MM.1S (cell line): Measurements from ENCODE around the gene PTPRC.

Experiments used
- DNase-seq: peaks from one replicate; pipeline ENCODE4 v3.0.0-alpha.2; 2015
- H2AFZ ChIP-seq: fragments of 300-600 bp; sonication (generic); 2 replicates; pipeline ENCODE4 v1.6.0; 2016; ENCODE audit warnings: antibody characterized with exemption, low read length
- H3F3A ChIP-seq: fragments of 300-600 bp; sonication (generic); 2 replicates; pipeline ENCODE4 v1.6.1; 2016; ENCODE audit warnings: mild to moderate bottlenecking, antibody characterized with exemption, low read length, moderate library complexity, mixed read lengths; ENCODE audit not compliant: insufficient read depth
- H3K27ac ChIP-seq: fragments of 300-600 bp; sonication (generic); 2 replicates; pipeline ENCODE4 v1.5.1; 2016; ENCODE audit warnings: mild to moderate bottlenecking, low read length
- H3K27me3 ChIP-seq: fragments of 300-600 bp; sonication (generic); replicated peaks from 2 replicates; pipeline ENCODE4 v1.6.0; 2016; ENCODE audit warnings: low read length; ENCODE audit not compliant: insufficient read depth
- H3K36me3 ChIP-seq: fragments of 300-600 bp; sonication (generic); replicated peaks from 2 replicates; pipeline ENCODE4 v1.6.1; 2016; ENCODE audit warnings: mild to moderate bottlenecking, low read length, mixed read lengths; ENCODE audit not compliant: insufficient read depth
- H3K4me1 ChIP-seq: fragments of 300-600 bp; sonication (generic); 2 replicates; pipeline ENCODE4 v1.6.1; 2016; ENCODE audit warnings: low read length, mixed read lengths
- H3K4me2 ChIP-seq: fragments of 300-600 bp; sonication (generic); 2 replicates; pipeline ENCODE4 v1.6.0; 2016; ENCODE audit warnings: low read depth, low read length
- H3K4me3 ChIP-seq: fragments of 300-600 bp; sonication (generic); 2 replicates; pipeline ENCODE4 v1.5.1; 2016; ENCODE audit warnings: low read length, mixed read lengths
- H3K79me2 ChIP-seq: fragments of 300-600 bp; sonication (generic); 2 replicates; pipeline ENCODE4 v1.6.1; 2016; ENCODE audit warnings: mixed run types, low read length, mixed read lengths
- H3K9ac ChIP-seq: fragments of 300-600 bp; sonication (generic); 2 replicates; pipeline ENCODE4 v1.6.1; 2016; ENCODE audit warnings: low read length, mixed read lengths
- H3K9me2 ChIP-seq: fragments of 300-600 bp; sonication (generic); replicated peaks from 2 replicates; pipeline ENCODE4 v1.6.1; 2016; ENCODE audit warnings: mild to moderate bottlenecking, low read length, mixed read lengths; ENCODE audit not compliant: insufficient read depth
- H3K9me3 ChIP-seq: fragments of 300-600 bp; sonication (generic); replicated peaks from 2 replicates; pipeline ENCODE4 v1.6.1; 2016; ENCODE audit warnings: mild to moderate bottlenecking, low read length, mixed read lengths; ENCODE audit not compliant: insufficient read depth
- H4K20me1 ChIP-seq: fragments of 300-600 bp; sonication (generic); 2 replicates; pipeline ENCODE4 v1.6.1; 2016; ENCODE audit warnings: mild to moderate bottlenecking, low read length, moderate library complexity, mixed read lengths; ENCODE audit not compliant: insufficient read depth
- CTCF ChIP-seq: fragments of 300-600 bp; sonication (generic); IDR thresholded peaks from 2 replicates; pipeline ENCODE4 v1.5.1; 2016; ENCODE audit warnings: antibody characterized with exemption, low read length, mixed read lengths
- EZH2 ChIP-seq: fragments of 300-600 bp; sonication (generic); optimal IDR thresholded peaks from 2 replicates; pipeline ENCODE3; 2017; ENCODE audit warnings: low read depth, mild to moderate bottlenecking, antibody characterized with exemption, low read length, mixed read lengths
- EZH2phosphoT487 ChIP-seq: fragments of 300-600 bp; sonication (generic); IDR thresholded peaks from 2 replicates; pipeline ENCODE4 v1.6.1; 2018; ENCODE audit warnings: antibody characterized with exemption, low read length

The PTPRC gene

GRCh38 chr1:198788561-198789064 lies 149.8 kb downstream of the PTPRC start:
- no peak overlapping the region for H3K4me2 ChIP-seq
- H3K79me2 ChIP-seq: no peaks in the 10 kb centered on the region
- TF ChIP-seq CTCF (peak; percentile 24), EZH2 (no peak)
- no peaks in the 10 kb centered on the region for H4K20me1 ChIP-seq
- H3F3A ChIP-seq: no peaks in the 10 kb centered on the region
- no peaks in the 10 kb centered on the region for H3K4me1 ChIP-seq
- H3K4me3 ChIP-seq: no peak overlapping the region
- no peaks in the 10 kb centered on the region for H3K9me3 ChIP-seq
- H3K27ac ChIP-seq: no peak overlapping the region
- H2AFZ ChIP-seq: no peak overlapping the region
- H3K9ac ChIP-seq: no peak overlapping the region
- no peaks in the 10 kb centered on the region for H3K9me2 ChIP-seq
- no peaks in the 10 kb centered on the region for H3K36me3 ChIP-seq
- H3K27me3 ChIP-seq: no peaks in the 10 kb centered on the region
- no peak for DNase-seq

DNA sequence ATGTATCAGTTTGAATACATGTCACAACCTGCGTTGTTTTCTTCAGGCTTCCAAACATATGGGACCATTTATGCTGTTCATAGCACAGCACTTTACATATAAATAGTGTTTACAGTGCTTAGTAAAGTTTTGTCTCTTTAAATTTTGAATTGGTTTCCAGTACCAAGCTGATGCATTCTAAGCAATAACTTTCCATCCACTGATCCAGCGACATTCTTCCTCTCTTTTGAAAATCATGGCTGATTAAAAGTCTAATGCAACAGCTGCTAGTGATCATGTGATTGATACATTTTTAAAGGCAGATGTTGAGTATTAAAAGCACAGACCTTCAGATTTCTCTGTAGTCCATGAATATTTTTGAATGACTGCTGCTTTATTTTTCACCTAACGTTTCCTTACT lies 154.9 kb downstream of the PTPRC start:
- Histone ChIP-seq H3K79me2 (no peaks in the 10 kb centered on the region), H4K20me1 (no peaks in the 10 kb centered on the region), H3K9me3 (no peaks in the 10 kb centered on the region), H3K4me2 (no peak overlapping the region), H3K4me3 (no peak overlapping the region), H3K9me2 (no peaks in the 10 kb centered on the region), H3K27ac (no peak overlapping the region), H2AFZ (no peak overlapping the region), H3K27me3 (no peaks in the 10 kb centered on the region), H3F3A (no peaks in the 10 kb centered on the region), H3K4me1 (no peaks in the 10 kb centered on the region), H3K36me3 (no peaks in the 10 kb centered on the region), H3K9ac (no peak overlapping the region)
- DNase-seq: no peak
- TF ChIP-seq EZH2phosphoT487 (no peak), EZH2 (no peak), CTCF (no peak)

DNA sequence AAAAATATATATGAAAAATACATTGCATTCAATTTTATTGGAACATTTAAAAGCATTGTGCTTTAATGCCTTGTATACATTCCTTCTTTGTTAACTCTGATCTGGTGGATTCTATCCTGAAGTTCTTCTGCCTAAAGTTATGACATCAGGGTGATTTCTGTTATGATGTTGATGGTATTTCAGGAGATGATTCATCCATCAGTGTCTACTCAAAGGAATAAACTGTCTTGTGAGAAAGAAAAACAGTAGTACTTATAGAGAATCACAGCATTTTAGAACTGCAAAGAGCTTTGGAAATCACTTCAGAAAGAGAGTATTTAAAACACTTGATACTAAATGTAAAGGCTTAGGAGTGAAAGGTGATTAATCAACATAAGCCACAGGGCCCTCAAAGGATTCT lies 155.7 kb downstream of the PTPRC start:
- no peak for DNase-seq

More for the DNA sequence above, 155.7 kb downstream of the PTPRC start:
- H3K36me3 ChIP-seq: no peaks in the 10 kb centered on the region
- no peaks in the 10 kb centered on the region for H3K27me3 ChIP-seq
- H3K79me2 ChIP-seq: no peaks in the 10 kb centered on the region
- H3K9me2 ChIP-seq: no peaks in the 10 kb centered on the region
- no peak overlapping the region for H3K9ac ChIP-seq
- no peaks in the 10 kb centered on the region for H3K4me1 ChIP-seq
- no peak overlapping the region for H2AFZ ChIP-seq
- H3K9me3 ChIP-seq: no peaks in the 10 kb centered on the region
- H3K4me3 ChIP-seq: no peak overlapping the region
- H4K20me1 ChIP-seq: no peaks in the 10 kb centered on the region
- H3F3A ChIP-seq: no peaks in the 10 kb centered on the region
- H3K27ac ChIP-seq: no peak overlapping the region
- H3K4me2 ChIP-seq: no peak overlapping the region
- TF ChIP-seq EZH2 (no peak), CTCF (no peak)
